ENCODE data around the gene F12. TPM values are rescaled to one million over a fixed set of nuclear protein-coding genes. Genes with fewer than 3 reads are reported as not detected.

The F12 gene
- 15.3 TPM for total RNA-seq

- no peak for DNase-seq (ENCODE audit: low spot score)
Measured at GRCh38 chr5:177409043-177409801, at the start of gene F12. Gene F12, minus strand, starts transcription at chr5:177409564. Its CDS starts 37 bp downstream, at chr5:177409527.

- no peak for DNase-seq (ENCODE audit: low spot score)
Measured at GRCh38 chr5:177458912-177459350, 49.6 kb upstream of the F12 start.

GRCh38 chr5:177457852-177458681 lies 48.7 kb upstream of the F12 start:
- DNase-seq (ENCODE audit: low spot score), result no peak

GRCh38 chr5:177456976-177457851 lies 47.9 kb upstream of the F12 start:
- DNase-seq (ENCODE audit: low spot score), result peak; percentile 71

GRCh38 chr5:177456591-177456964 lies 47.2 kb upstream of the F12 start:
- DNase-seq (ENCODE audit: low spot score), result no peak

- DNase-seq (ENCODE audit: low spot score), result peak; percentile 94
Measured at GRCh38 chr5:177455661-177456590, 46.6 kb upstream of the F12 start.

- peak; percentile 85 for DNase-seq (ENCODE audit: low spot score)
Measured at GRCh38 chr5:177455036-177455660, 45.8 kb upstream of the F12 start.

GRCh38 chr5:177454397-177455035 lies 45.2 kb upstream of the F12 start:
- peak; percentile 94 for DNase-seq (ENCODE audit: low spot score)

GRCh38 chr5:177453852-177454396 lies 44.6 kb upstream of the F12 start:
- DNase-seq (ENCODE audit: low spot score), result no peak

GRCh38 chr5:177452688-177453638 lies 43.6 kb upstream of the F12 start:
- no peak for DNase-seq (ENCODE audit: low spot score)

GRCh38 chr5:177450667-177451424 lies 41.5 kb upstream of the F12 start:
- no peak for DNase-seq (ENCODE audit: low spot score)

GRCh38 chr5:177449140-177450061 lies 40.0 kb upstream of the F12 start:
- DNase-seq (ENCODE audit: low spot score), result no peak

GRCh38 chr5:177448244-177448950 lies 39.0 kb upstream of the F12 start:
- no peak for DNase-seq (ENCODE audit: low spot score)

GRCh38 chr5:177447611-177448243 lies 38.4 kb upstream of the F12 start:
- DNase-seq (ENCODE audit: low spot score), result peak; percentile 47

GRCh38 chr5:177447066-177447610 lies 37.8 kb upstream of the F12 start:
- DNase-seq (ENCODE audit: low spot score), result peak; percentile 45

All from mucosa of gallbladder (tissue), 1 donor.